ENCODE measurements around the gene DBN1. TPM values are rescaled to one million over a fixed set of nuclear protein-coding genes. Genes with fewer than 3 reads are reported as not detected.

Gene DBN1
- total and polyA plus RNA-seq, 9 of the 15 experiments (the other 6 are each of a cell fraction or from before 2014, with no cell fraction given): 0.25 to 87.2 (median 27.9) TPM

- peak; percentile 71 for TF ChIP-seq VEZF1 (CRISPR knock-in tag; IDR thresholded peaks at IDR 0.05)
- TF ChIP-seq ZNF449 (CRISPR knock-in tag; IDR thresholded peaks at IDR 0.05): no peak
- peak; percentile 91 for TF ChIP-seq TARDBP (IDR thresholded peaks at IDR 0.05)
- TF ChIP-seq PTBP1 (IDR thresholded peaks at IDR 0.05; ENCODE audit: low read depth, low read length): no peak
- TF ChIP-seq SIN3B (IDR thresholded peaks at IDR 0.05; ENCODE audit: low read depth): peak; percentile 56; the same call in 1 of the 2 replicates
- TF ChIP-seq ZNF75A (CRISPR knock-in tag; IDR thresholded peaks at IDR 0.05): no peak
- no peak for TF ChIP-seq AFF1 (IDR thresholded peaks at IDR 0.05; ENCODE audit: low read depth in 1 of 2, partially characterized antibody in 2 of 2)
- TF ChIP-seq RAD21 (CRISPR knock-in tag; conservative IDR thresholded peaks at IDR 0.05 in 1 of 2, IDR thresholded peaks at IDR 0.05 in 1 of 2): peak; percentile 95
- no peak for TF ChIP-seq MXI1 (IDR thresholded peaks at IDR 0.05; ENCODE audit: low read depth, low read length)
- no peak for TF ChIP-seq ZBED1 (IDR thresholded peaks at IDR 0.05)
- no peak for TF ChIP-seq SREBF2 (CRISPR knock-in tag; IDR thresholded peaks at IDR 0.05)
- no peak for TF ChIP-seq CBX2 (IDR thresholded peaks at IDR 0.05; ENCODE audit: insufficient read depth, low read length, poor library complexity, severe bottlenecking)
- TF ChIP-seq KDM4B (IDR thresholded peaks at IDR 0.05; ENCODE audit: borderline replicate concordance in 2 of 2, low read depth in 1 of 2): no peak
- no peak for TF ChIP-seq RAD51 (IDR thresholded peaks at IDR 0.05; ENCODE audit: borderline replicate concordance, low read depth)
- no peak for TF ChIP-seq HNRNPL (IDR thresholded peaks at IDR 0.05; ENCODE audit: low read depth, low read length)
- TF ChIP-seq CHD4 (IDR thresholded peaks at IDR 0.05; ENCODE audit: insufficient read depth, insufficient replicate concordance, low read depth, low read length, poor library complexity, severe bottlenecking): no peak
- TF ChIP-seq CAMTA2 (CRISPR knock-in tag; conservative IDR thresholded peaks at IDR 0.05): no peak
- no peak for TF ChIP-seq SRSF1 (IDR thresholded peaks at IDR 0.05; ENCODE audit: low read depth, low read length)
- TF ChIP-seq MLLT1 (IDR thresholded peaks at IDR 0.05): no peak
- TF ChIP-seq ATF1 (CRISPR knock-in tag; IDR thresholded peaks at IDR 0.05): peak; percentile 77
- peak; percentile 99 for TF ChIP-seq ATF1 (tag; IDR thresholded peaks at IDR 0.05)
Observed at GRCh38 chr5:177454397-177455035, 18.9 kb downstream of the DBN1 start (continued).

Measured in K562 (cell line).